Testis (tissue), 3 donors: ENCODE measurements around the gene MUC13. TPM values are rescaled to one million over a fixed set of nuclear protein-coding genes. Genes with fewer than 3 reads are reported as not detected.
"Not testable (repeated sequence)": the region's sequence is repeated elsewhere in the genome, so short reads cannot be mapped to it uniquely, and the experiment has no call there.

Source experiments
- DNase-seq: peaks from one replicate; pipeline ENCODE4 v3.0.0-alpha.2; 2019
- H3K27ac ChIP-seq, 2 donors: fragments of 200-600 bp; sonication (generic); one replicate each; pipeline ENCODE4 v1.5.1; 2019
- H3K27me3 ChIP-seq: fragments of 200-600 bp; sonication (generic); one replicate; pipeline ENCODE4 v1.5.1; 2019
- H3K36me3 ChIP-seq: fragments of 200-600 bp; sonication (generic); one replicate; pipeline ENCODE4 v1.5.1; 2017; ENCODE audit warnings: low read depth; ENCODE audit errors: missing control alignments
- H3K4me1 ChIP-seq: fragments of 200-600 bp; sonication (generic); one replicate; pipeline ENCODE4 v1.5.1; 2019
- H3K4me3 ChIP-seq, 2 donors: fragments of 200-600 bp; sonication (generic); one replicate each; pipeline ENCODE4 v1.5.1; 2017 to 2019
- H3K9me3 ChIP-seq: fragments of 200-600 bp; sonication (generic); one replicate; pipeline ENCODE4 v1.5.1; 2017
- POLR2A ChIP-seq: fragments of 450-650 bp; IDR thresholded peaks from one replicate; pipeline ENCODE4 v1.6.1; 2017; ENCODE audit warnings: antibody characterized with exemption, mild to moderate bottlenecking, moderate library complexity
- WGBS, 2 donors: methylation state at CpG; one replicate each; pipeline ENCODE4 v1.1.5; 2018; 5-methylcytosine and 5-hydroxymethylcytosine counted together
- intact Hi-C: fragments of 100-400 bp; cut with DNase I; formaldehyde crosslinking; loops from one replicate; pipeline ENCODE4 v1.15.1; 2023; ENCODE audit warnings: low total_unique reads
- polyA plus RNA-seq: library from polyadenylated mRNA; stranded (reverse); fragments of 350-450 nt; fragmentation: Illumina TruSeq; extraction: RNeasy Lipid Tissue Mini Kit (QIAGEN cat#74804); gene quantifications from one replicate; pipeline ENCODE4 v1.2.3, GENCODE V29; 2014; ENCODE audit warnings: low read depth, low replicate concordance; ENCODE audit not compliant: insufficient read depth
- total RNA-seq, 2 donors: library from RNA; depleted of rRNA; stranded (reverse); fragments of >200 nt; gene quantifications; one replicate each; pipeline ENCODE4 v1.2.3, GENCODE V29; 2016
- TF ChIP-seq, protein P1 (sequence below), 3 experiments: fragments of 450-650 bp in 2 of 3; fragments of 200-600 bp in 1 of 3; sonication (generic) in 1 of 3; IDR thresholded peaks; one replicate each; pipeline ENCODE4 v1.5.1; 2016 to 2019; ENCODE audit warnings: antibody characterized with exemption in 3 of 3, mild to moderate bottlenecking in 2 of 3, moderate library complexity in 1 of 3

The MUC13 gene
- total and polyA plus RNA-seq, 3 donors from 2014 or later = 0.19 to 0.34 (median 0.24) TPM

DNA sequence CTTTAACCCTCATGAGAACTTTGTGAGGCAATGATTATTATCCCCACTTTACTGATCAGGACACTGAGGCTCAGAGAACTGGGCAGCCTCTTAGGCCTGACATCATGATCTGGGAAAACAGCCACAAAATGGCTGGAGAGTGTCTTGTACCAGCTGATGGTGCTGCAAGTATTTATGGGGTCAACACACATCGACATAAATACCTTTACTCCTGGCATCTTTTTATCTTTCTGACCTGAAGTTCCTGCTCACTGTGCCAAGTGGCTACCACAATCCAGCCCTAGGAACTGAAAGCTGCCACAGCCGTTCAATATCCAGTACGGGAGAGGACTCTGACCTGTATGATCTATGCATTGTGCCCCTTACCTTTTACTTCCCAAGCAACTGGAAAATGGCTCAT lies 29.2 kb upstream of the MUC13 start:
- H3K27me3 ChIP-seq = no peaks in the 10 kb centered on the region
- 64 to 71% methylated on average over 3 of the region's 3 CpGs for WGBS, 2 donors
- DNase-seq = no peak
- H3K9me3 ChIP-seq = no peaks in the 10 kb centered on the region
- intact Hi-C loops = no loop called here
- TF ChIP-seq, protein P1, sequence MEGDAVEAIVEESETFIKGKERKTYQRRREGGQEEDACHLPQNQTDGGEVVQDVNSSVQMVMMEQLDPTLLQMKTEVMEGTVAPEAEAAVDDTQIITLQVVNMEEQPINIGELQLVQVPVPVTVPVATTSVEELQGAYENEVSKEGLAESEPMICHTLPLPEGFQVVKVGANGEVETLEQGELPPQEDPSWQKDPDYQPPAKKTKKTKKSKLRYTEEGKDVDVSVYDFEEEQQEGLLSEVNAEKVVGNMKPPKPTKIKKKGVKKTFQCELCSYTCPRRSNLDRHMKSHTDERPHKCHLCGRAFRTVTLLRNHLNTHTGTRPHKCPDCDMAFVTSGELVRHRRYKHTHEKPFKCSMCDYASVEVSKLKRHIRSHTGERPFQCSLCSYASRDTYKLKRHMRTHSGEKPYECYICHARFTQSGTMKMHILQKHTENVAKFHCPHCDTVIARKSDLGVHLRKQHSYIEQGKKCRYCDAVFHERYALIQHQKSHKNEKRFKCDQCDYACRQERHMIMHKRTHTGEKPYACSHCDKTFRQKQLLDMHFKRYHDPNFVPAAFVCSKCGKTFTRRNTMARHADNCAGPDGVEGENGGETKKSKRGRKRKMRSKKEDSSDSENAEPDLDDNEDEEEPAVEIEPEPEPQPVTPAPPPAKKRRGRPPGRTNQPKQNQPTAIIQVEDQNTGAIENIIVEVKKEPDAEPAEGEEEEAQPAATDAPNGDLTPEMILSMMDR (IDR thresholded peaks at IDR 0.05) = no peak
- no peak for TF ChIP-seq POLR2A
- H3K36me3 ChIP-seq = no peaks in the 10 kb centered on the region
- no peak overlapping the region for H3K27ac ChIP-seq
- H3K4me3 ChIP-seq = no peak overlapping the region
- H3K4me1 ChIP-seq = no peaks in the 10 kb centered on the region

DNA sequence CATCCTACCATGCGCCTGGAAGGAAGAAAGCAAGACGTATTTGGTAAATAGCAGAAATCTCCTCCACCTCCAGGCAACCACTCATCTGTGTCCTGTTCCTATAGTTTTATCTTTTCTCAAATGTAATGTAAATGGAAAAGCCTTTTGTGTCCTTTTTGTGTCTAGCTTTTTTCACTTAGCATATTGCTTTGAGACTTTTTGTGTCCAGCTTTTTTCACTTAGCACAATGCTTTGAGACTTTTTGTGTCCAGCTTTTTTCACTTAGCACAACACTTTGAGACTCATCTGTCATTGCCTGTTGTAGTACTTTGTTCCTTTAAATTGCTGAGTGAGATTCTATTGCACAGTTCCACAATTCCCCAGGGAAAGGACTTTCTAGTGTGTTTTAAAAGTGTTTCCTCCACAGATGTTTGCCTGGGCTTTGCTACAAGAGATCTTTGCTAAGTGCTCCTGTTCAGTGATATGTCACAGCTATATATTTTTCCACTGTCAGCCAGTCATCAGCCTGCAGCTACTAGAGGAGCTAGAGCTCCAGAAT lies 27.9 kb upstream of the MUC13 start:
- H3K4me1 ChIP-seq = no peaks in the 10 kb centered on the region
- no peaks in the 10 kb centered on the region for H3K9me3 ChIP-seq
- no peak overlapping the region for H3K4me3 ChIP-seq
- no peak for DNase-seq
- no peaks in the 10 kb centered on the region for H3K27me3 ChIP-seq
- no peak overlapping the region for H3K27ac ChIP-seq
- no peaks in the 10 kb centered on the region for H3K36me3 ChIP-seq
- 83 to 93% methylated on average over 2 of the region's 2 CpGs for WGBS, 2 donors
- TF ChIP-seq POLR2A = no peak
- TF ChIP-seq, protein P1 (IDR thresholded peaks at IDR 0.05) = no peak
- intact Hi-C loops = no loop called here

DNA sequence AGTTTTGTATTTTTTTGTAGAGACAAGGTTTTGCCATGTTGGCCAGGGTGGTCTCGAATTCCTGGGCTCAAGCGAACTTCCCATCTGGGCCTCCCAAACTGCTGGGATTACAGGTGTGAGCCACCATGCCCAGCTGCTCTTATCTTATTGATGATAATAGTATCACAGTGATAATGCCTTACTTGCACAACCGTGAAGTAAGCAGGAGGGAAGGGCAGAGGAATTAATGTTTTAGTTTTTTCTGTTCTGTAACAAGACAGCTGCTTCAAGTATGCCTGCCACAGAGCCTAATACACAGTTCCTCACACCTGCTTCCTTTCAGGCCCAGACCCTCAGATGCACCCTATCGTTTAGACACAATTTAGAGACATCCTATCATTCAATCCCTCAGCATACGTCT lies 26.1 kb upstream of the MUC13 start:
- DNase-seq = no peak
- no peaks in the 10 kb centered on the region for H3K36me3 ChIP-seq
- H3K9me3 ChIP-seq = no peaks in the 10 kb centered on the region
- intact Hi-C loops = no loop called here
- H3K27ac ChIP-seq = no peak overlapping the region
- TF ChIP-seq, protein P1 (IDR thresholded peaks at IDR 0.05) = no peak
- TF ChIP-seq POLR2A = no peak
- WGBS, 2 donors = 63 to 67% methylated on average over 5 of the region's 5 CpGs
- H3K27me3 ChIP-seq = no peaks in the 10 kb centered on the region
- no peaks in the 10 kb centered on the region for H3K4me1 ChIP-seq
- H3K4me3 ChIP-seq = no peak overlapping the region

DNA sequence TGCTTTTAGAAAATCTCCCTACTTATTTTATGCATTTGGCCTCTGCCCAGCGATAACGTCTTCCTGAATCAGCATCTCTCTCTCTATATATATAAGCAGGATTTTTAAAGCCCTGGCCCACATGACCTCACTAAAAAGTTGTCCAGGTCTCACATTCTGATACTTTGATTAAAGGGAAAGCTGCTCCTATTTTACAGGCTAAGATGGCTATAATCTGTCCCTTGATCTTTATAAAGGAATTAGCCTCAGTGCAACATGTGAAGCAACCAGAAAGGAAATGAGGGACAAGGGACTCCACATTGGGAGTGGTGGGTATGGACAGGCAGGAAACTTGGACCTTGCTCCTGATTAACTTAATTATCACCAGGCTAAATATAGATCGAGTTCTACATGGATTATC lies 25.6 kb upstream of the MUC13 start:
- Histone ChIP-seq H3K27ac (no peak overlapping the region), H3K27me3 (no peaks in the 10 kb centered on the region), H3K36me3 (no peaks in the 10 kb centered on the region), H3K9me3 (no peaks in the 10 kb centered on the region), H3K4me3 (no peak overlapping the region), H3K4me1 (no peaks in the 10 kb centered on the region)
- no peak for DNase-seq
- intact Hi-C loops = no loop called here
- no peak for TF ChIP-seq POLR2A
- TF ChIP-seq, protein P1 (IDR thresholded peaks at IDR 0.05) = no peak
- 54 to 69% methylated on average over 3 of the region's 3 CpGs for WGBS, 2 donors

DNA sequence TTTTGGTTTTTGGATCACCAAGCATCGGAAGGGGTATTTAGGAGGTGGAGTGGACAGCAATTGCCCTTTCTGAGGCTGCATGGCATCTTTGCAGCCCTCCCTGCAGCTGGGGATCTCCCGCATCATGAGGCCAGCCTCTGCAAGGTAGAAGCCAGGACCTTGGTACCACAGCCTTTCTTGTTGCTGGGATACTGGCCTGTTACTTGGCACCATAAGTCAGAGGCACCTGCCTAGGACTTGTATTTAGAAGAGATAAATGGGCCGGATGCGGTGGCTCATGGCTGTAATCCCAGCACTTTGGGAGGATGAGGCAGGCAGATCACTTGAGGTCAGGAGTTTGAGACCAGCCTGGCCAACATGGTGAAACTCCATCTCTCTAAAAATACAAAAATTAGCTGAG lies 23.4 kb upstream of the MUC13 start:
- intact Hi-C loops, DNase-seq, H3K27me3 ChIP-seq, H3K27ac ChIP-seq, H3K4me3 ChIP-seq, H3K9me3 ChIP-seq, H3K4me1 ChIP-seq, H3K36me3 ChIP-seq: not testable (repeated sequence)
- 93 to 94% methylated on average over 4 of the region's 4 CpGs for WGBS, 2 donors
